ENCODE results near the gene NCOA4.
"Not testable (repeated sequence)": the region's sequence is repeated elsewhere in the genome, so short reads cannot be mapped to it uniquely, and the experiment has no call there.

NCOA4 gene

GRCh38 chr10:46025406-46025805, 5.0 kb downstream of the NCOA4 start:
- no peak for DNase-seq (ENCODE audit: low read depth, low spot score)
- no peak overlapping the region for H3K4me3 ChIP-seq (ENCODE audit: low read length)

GRCh38 chr10:46024948-46025347, 5.5 kb downstream of the NCOA4 start:
- no peak overlapping the region for H3K4me3 ChIP-seq (ENCODE audit: low read length)

GRCh38 chr10:46022978-46023702, 7.3 kb downstream of the NCOA4 start:
- no peak for DNase-seq (ENCODE audit: low read depth, low spot score)
- H3K4me3 ChIP-seq (ENCODE audit: low read length), result no peak overlapping the region

More at GRCh38 chr10:46024948-46025347, 5.5 kb downstream of the NCOA4 start:
- no peak for DNase-seq (ENCODE audit: low read depth, low spot score)

GRCh38 chr10:46020344-46020657, 10.1 kb downstream of the NCOA4 start:
- H3K4me3 ChIP-seq (ENCODE audit: low read length), result no peak overlapping the region
- DNase-seq (ENCODE audit: low read depth, low spot score), result no peak

- H3K4me3 ChIP-seq (ENCODE audit: low read length), result no peak overlapping the region
- DNase-seq (ENCODE audit: low read depth, low spot score), result peak; percentile 44
Measured at GRCh38 chr10:46019569-46020343, 10.7 kb downstream of the NCOA4 start.

- DNase-seq (ENCODE audit: low read depth, low spot score), result no peak
- no peak overlapping the region for H3K4me3 ChIP-seq (ENCODE audit: low read length)
Measured at GRCh38 chr10:46019177-46019528, 11.3 kb downstream of the NCOA4 start.

GRCh38 chr10:46018453-46019176, 11.8 kb downstream of the NCOA4 start:
- DNase-seq (ENCODE audit: low read depth, low spot score), result no peak
- no peak overlapping the region for H3K4me3 ChIP-seq (ENCODE audit: low read length)

- no peak overlapping the region for H3K4me3 ChIP-seq (ENCODE audit: low read length)
- no peak for DNase-seq (ENCODE audit: low read depth, low spot score)
Measured at GRCh38 chr10:46017733-46018132, 12.7 kb downstream of the NCOA4 start.

- no peak for DNase-seq (ENCODE audit: low read depth, low spot score)
- no peak overlapping the region for H3K4me3 ChIP-seq (ENCODE audit: low read length)
Measured at GRCh38 chr10:46016811-46017210, 13.6 kb downstream of the NCOA4 start.

GRCh38 chr10:46016190-46016589, 14.2 kb downstream of the NCOA4 start:
- no peak overlapping the region for H3K4me3 ChIP-seq (ENCODE audit: low read length)
- DNase-seq (ENCODE audit: low read depth, low spot score), result no peak

GRCh38 chr10:46014683-46015405, 15.6 kb downstream of the NCOA4 start:
- no peak overlapping the region for H3K4me3 ChIP-seq (ENCODE audit: low read length)
- no peak for DNase-seq (ENCODE audit: low read depth, low spot score)

- no peak overlapping the region for H3K4me3 ChIP-seq (ENCODE audit: low read length)
- DNase-seq (ENCODE audit: low read depth, low spot score), result no peak
Measured at GRCh38 chr10:46014206-46014605, 16.2 kb downstream of the NCOA4 start.

GRCh38 chr10:46012746-46013145, 17.7 kb downstream of the NCOA4 start:
- H3K4me3 ChIP-seq (ENCODE audit: low read length), result no peak overlapping the region
- DNase-seq (ENCODE audit: low read depth, low spot score), result no peak

- no peak for DNase-seq (ENCODE audit: low read depth, low spot score)
Measured at GRCh38 chr10:46006219-46006618, 24.2 kb downstream of the NCOA4 start.

GRCh38 chr10:46005383-46005782, 25.0 kb downstream of the NCOA4 start:
- no peak overlapping the region for H3K4me3 ChIP-seq (ENCODE audit: low read length)
- DNase-seq (ENCODE audit: low read depth, low spot score), result no peak

More at GRCh38 chr10:46006219-46006618, 24.2 kb downstream of the NCOA4 start:
- H3K4me3 ChIP-seq (ENCODE audit: low read length), result no peak overlapping the region

- no peak for DNase-seq (ENCODE audit: low read depth, low spot score)
- H3K4me3 ChIP-seq (ENCODE audit: low read length), result no peak overlapping the region
Measured at GRCh38 chr10:46004963-46005362, 25.5 kb downstream of the NCOA4 start.

- DNase-seq (ENCODE audit: low read depth, low spot score), result no peak
- no peak overlapping the region for H3K4me3 ChIP-seq (ENCODE audit: low read length)
Measured at GRCh38 chr10:46002916-46003693, 27.3 kb downstream of the NCOA4 start.

GRCh38 chr10:46002189-46002687, 28.2 kb downstream of the NCOA4 start:
- not testable (repeated sequence) for H3K4me3 ChIP-seq (ENCODE audit: low read length); DNase-seq (ENCODE audit: low read depth, low spot score)

All from Jurkat, Clone E6-1 (cell line).